ENCODE data around the gene FAM174B.

Gene FAM174B

DNA sequence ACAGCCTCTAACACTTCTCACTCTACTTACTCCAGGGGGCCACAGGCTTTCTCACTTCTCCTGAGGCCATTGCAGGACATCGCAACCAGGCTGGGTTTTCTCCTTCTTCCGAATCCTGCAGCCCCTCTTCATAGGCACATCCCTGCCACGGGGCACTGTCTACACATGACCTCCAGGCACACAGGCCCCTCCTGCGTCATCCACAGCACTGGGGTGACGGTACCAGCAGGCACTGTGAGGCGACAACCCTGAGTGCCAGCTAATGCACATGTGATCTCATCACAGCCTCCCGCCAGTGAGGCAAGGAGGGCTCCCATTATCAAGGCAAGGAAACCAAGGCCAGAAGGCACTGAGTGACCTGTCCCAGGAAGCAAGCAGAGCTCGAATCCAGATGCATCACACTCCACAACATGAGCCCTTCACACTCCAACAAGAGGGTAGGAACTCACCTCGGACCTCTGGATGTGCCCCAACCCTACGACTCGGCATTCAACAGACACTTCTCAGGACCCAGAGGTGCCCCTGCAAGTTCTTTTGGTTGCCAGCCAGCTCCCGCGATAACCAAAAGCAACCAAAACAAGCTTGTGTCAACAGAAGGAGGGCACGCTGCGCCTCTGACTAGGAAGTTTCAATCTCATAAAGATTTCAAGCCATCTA lies 16.7 kb downstream of the FAM174B start:
- DNase-seq: no peak

DNA sequence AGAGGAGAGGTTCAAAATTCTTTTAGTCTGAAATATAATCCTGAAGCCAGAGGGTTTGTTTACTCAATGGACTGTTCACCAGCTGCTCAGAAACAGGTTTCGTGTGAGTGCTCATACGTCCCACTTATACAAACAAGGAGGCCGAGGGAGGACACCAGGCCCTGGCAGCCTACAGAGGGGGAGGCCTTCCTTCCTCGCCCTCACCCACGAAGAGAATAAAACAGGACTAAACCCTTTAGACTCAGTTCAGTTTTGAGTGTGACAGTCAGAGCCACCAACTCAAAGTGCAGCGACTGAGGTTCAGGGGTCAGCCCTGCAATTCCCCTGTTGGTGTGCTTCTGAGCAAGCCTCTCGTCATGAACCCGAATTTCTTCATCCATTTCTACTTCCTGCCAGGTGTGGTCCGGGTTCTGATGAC lies 17.3 kb downstream of the FAM174B start:
- no peak for DNase-seq

DNA sequence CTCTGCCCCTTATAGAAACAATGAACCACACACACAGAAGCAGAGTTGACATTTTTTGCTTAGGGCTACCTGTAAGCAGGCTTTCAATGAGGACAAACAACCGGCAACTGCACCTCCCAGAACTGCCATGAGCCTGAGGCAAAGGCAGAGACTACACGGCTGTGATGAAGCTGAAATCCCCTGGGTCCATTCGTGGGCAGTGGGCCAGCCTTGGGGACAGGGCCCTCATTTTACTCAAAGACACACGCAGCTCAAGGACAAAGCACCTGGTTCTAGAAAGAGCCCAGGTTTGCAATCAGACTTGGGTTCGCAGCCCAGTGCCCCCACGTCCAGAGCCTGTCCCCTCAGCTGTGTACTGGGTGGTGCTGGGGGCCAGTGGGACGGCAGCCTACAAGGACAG lies 17.9 kb downstream of the FAM174B start:
- no peak for DNase-seq

DNA sequence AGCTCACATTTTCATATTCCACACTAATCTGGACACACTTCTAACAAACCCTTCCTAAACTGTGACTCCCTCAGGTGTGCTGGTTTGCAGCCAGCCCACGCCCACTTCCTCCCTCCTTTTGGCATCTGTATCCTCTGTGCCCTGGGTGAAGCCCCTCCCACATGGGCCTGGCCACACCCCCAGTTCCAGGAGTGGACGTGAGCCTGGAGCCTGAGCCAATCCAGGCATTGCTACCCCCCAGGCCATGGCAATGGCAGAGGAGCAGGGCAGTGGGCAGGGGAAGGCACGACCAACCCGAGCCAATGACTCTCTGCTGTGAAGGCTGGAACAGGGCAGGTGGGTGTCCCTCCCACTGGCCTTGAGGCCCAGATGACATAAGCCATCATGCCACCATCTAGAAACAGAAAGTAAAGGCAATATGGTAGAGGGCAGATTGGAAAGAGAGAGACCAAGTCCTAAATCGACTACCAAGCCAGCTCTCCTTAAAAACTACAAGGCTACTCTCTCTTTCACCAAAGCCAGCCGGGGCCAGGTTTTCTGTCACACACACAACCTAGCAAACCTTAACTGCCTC lies 18.6 kb downstream of the FAM174B start:
- DNase-seq: no peak

DNA sequence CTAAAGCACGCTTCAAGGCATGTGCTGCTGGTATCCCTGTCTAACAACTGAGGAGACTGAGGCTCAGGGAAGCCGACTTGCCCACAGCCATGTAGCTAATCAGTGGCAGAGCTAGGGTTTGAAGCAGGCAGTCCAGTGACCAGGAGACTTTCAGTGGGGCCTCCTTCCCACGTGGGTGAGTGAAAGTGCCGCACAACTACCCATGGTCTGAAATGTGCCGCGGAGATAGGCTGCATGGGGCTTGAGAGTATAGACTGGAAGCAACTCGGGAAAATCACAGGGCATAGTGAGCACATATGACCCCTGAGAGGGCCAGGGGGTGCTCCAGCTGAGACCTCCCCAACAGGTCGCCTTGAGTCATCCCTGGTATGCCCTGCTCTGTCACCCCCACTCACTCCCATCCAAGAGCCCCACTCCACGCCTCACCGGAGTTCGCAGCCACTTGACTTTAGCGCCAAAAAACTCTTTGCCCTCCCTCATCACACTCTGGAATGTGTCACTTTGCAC lies 19.1 kb downstream of the FAM174B start:
- no peak for DNase-seq

DNA sequence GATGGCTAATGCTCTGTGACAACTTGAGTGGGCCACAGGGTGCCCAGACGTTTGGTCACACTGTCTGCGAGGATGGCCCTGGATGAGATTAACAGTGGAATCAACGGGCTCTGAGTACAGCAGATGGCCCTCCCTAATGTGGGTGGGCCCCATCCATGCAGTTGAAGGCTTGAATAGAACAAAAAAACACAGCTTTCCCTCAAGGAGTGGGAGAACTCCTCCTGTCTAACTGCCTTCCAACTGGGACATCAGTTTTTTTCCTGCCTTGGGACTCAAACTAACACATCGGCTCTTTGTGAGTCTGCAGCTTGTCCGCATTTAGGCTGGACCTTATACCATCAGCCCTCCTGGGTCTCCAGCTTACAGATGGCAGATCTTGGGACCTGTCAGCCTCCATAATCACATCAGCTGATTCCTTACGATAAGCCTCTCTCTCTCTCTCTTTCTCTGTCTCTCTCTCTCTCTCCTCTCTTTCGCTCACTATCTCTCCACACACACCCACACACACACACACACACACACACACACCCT lies 20.8 kb downstream of the FAM174B start:
- DNase-seq: no peak

DNA sequence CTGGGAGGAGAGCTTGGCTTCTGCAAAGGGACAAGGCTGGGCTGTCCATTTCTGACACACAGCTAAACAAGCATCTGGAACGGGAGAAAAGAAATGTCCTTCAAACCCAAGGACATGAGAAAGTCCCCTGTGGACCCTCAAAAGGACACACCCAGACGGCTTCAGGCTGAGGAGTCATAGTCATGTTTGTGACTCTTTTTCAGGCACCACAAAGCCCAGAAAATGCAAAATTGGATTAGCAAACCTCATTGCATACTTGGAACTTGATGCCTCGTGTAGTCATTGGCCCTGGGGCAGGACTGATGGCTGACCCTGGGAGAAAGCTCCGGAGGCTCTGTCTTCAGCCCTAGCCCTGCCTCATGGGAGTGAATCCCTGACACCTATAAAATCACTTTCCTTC lies 21.5 kb downstream of the FAM174B start:
- no peak for DNase-seq

DNA sequence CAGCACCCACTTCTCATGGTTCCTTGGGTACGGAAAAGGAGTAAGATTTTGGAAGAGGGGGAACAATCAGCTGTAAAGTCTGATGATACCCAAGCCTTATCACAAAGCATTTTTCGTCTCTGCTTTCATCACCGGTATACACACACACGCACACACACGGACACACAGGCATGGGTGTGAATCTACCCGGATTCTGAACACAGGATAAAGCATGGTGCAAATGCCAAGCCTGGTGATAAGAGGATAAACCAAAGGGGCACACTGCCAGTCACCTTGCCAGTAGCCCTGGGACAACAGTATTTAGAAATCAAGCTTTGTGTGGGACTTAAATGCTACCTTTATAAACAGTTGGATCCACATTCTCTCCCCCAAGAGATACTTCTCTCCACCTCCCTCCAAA lies 22.2 kb downstream of the FAM174B start:
- DNase-seq: no peak

DNA sequence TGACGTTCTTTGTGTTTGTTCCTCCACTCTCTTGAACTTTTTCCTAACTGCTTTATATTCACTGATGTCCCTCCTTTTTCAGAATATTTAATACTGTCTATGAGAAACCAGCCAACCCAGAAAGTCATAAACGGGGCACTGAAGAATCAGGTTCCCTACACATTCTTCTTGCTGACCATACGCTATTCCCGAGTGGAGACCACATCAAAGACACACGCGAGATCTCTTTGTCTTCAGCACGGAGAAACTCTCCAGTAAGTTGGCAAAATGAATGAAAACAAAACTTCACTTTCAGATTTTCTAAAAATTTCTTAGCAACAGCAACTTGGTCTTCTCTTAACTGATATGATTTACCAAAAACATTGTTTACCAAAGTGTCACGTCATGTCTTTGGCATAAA lies 22.6 kb downstream of the FAM174B start:
- no peak for DNase-seq

DNA sequence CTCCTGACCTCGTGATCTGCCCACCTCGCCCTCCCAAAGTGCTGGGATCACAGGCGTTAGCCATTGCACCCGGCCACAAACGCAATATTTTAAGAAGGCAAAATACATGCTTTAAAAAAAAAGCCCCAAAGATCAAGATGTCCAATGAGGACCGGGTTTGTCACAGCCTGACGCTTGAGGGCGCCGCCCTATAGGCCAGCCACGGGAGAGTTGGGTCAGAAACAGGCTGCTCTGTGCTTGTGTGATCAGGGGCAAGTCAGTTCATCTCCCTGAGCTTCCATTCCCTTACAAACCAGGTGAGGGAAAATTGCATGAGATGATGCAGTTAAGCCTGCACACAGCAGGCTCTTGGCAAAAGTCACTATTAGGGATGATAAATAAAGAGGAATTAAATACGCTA lies 23.9 kb downstream of the FAM174B start:
- peak; percentile 55 for DNase-seq

DNA sequence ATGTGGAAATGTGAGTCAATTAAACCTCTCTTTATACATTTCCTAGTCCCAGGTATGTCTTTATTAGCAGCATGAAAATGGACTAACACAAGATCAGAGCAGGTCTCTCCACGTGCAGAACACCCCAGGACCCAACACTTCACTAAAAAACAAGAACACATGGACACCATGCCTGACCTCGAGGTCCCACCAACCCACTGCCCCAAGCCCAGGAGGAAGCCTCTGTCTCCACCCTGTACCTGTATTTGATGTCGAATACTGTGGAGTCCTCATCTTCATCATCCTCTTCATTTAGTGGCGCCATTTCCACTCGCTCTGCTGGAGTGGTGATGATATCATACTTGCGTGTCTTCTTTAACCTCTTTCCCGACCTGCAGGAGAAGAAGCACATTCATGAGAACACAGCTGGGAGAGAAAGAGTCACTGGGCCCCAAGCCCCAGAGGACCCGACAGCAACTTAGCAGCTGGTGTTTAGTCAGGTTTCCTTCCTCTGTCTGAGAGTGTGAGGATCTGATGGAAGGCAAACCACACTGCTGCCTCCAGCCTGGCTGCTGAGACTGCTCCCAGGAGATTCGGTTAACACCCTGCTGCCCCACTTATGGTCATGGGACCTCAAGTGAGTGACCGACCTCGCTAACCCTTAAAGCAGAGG lies 25.5 kb downstream of the FAM174B start:
- DNase-seq: peak; percentile 38

DNA sequence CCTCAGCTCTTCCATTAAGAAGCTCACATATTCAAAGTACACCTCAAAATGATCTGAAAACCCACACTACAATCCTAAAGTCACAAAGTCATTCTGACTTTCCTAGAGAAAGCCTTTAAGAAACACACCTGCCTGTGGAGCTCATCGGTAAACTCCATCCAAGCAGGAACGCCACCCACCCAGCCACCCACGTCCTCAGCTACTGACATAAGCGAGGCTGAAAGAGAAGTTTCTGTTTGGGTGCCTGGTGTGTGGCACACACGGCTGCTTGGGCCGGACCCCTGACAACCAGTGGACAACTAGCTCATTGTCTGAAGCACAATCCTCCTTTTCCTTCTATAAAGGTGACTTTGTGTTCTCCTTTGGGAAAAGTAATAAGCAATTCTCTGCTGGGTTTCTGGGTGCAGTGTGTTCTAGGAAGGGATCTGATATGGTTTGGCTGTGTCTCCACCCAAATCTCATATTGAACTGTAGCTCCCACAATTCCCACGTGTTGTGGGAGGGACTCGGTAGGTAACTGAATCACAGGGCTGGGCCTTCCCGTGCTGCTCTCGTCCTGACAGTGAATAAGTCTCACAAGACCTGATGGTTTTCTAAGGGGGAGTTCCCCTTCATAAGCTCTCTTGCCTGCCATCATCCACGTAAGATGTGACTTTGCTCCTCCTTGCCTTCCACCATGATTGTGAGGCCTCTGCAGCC lies 26.1 kb downstream of the FAM174B start:
- peak; percentile 61 for DNase-seq

DNA sequence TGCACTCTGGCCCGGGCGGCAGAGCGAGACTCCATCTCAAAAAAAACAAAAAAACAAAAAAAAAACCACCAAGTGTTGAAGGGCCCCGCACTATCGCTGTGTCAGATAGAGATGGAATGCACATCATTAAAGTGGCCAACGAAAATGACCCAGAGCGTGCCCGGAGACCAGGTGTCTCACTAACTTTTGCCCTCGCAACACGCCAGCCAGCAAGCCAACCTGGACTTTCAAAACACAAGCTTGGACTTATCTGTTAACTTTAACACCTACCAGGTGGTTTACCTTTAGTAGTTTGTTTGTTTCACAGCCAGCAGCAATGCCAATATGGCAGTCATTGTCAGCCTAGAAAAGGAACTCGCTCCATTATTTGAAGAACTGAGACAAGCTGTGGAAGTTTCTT lies 28.6 kb downstream of the FAM174B start:
- DNase-seq: peak; percentile 39

DNA sequence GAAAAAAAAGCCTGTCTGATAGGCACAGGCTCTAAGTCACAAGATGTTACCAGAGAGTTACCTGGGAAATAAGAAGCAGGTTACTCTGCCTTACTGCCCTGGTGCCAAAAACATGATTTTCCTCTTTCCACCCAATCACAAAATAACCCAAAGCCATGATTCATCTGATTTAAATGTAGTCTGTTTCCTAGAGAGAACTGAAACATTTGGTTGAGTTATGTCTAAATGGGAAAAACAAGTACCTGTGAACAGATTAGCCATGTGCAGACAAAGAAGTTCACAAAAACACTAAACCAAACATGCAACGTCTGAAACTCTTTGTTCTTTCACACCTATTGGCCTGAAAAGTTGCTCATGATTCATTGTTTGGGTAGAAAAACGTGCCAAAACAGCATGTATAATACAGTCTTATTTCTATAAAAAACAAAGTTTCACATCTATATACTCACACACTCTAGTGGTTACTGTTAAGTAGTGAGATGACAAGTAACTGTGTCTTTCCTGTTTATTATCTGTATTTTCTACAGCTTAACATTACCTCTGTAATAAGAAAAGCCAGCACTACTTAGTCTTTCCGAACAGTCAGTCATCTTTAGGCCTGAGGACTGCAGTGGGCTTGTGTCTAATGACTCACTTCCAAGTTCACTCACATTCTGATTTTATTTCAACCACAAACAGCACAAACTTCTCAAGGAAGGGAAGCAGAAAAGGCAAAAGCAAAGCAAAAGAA lies 30.2 kb downstream of the FAM174B start:
- peak; percentile 5 for DNase-seq

DNA sequence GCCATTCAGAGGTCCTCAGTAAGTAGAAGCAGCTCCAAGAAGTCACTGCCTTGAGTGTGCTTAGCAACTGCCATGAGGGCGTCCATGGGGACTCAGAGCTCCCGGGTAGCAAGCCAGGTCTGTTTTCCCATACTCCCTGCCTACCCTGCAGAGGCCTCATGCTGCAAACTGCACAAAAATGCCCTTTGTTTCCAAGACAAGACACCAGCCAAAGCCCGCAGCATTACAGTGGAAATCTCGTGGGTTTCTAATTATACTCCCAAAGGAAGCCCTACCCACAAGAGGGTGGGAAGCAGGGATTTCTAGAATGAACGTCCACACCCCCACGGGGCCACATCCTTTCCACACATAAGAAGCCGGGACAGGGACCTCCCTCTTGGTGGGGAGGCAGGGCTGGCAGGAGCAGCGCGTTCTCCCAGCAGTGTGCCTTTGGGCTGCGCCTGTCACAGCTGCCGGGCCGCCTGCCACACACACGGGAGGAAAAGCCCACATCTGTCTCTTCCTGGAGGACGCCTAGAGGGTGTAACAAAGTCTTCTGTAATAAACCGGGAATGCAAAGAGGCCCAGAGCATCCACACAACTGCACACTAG lies 31.1 kb downstream of the FAM174B start:
- DNase-seq: peak; percentile 43

DNA sequence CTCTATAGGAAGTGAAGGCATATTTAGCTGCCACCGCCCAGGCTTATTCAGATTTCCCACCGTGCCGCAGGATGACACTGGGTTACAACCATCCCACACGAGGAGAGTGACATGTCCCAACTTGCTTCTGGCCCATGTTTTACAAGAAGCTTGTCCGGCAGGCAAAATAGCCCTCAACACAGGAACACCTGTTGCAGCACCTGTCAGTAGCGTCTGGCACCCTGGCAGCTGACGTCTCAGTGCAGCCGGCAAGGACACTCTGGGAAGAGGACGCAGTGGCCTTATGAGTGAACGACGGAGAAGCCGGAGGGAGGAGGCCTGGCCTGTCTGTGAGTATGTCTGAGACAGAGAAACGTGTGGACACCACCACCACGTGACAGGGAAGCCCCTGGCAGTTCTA lies 32.1 kb downstream of the FAM174B start:
- peak; percentile 45 for DNase-seq

DNA sequence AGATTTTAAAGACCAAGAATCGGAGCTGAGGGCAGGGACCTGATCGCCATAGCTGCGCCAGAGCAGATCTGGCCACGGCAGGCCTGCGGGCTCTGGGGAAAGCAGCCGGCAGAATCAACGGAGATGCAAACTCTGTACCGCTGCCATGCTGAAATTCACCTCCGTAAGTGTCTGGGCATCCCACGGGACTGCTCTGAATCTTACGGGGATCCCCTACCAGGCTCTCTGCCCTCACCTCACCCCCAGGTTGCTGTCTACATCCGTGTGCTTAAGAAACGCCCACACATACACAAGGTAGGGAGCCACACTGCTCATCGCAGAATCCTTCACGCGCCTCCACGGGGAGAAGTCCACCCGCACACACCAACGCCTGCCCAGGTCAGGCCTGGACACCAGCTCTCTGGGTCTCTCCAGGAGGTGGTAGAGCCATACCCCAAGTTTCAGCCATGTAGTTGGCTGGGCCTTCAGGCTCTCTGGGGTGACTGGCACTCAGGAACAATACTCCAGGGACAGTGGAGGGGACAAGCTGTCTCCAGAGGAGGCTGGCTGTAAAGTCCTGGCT lies 33.5 kb downstream of the FAM174B start:
- DNase-seq: peak; percentile 50

DNA sequence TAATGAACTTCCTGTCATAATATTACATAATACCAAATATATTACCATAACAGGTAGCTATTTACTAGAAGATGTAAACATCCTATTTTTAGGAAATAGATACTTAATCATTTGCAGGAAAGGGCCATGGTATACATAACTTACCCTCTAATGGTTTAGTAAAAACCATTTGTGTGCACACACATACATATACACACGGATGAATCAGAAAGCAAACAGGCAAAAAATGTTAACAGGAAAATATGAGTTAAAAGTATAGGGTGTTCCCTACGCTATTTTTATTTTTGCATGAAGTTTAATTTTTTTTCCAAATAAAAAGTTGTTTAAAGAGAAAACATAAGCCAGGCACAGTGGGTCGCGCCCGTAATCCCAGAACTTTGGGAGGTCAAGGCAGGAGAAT lies 34.6 kb downstream of the FAM174B start:
- no peak for DNase-seq

DNA sequence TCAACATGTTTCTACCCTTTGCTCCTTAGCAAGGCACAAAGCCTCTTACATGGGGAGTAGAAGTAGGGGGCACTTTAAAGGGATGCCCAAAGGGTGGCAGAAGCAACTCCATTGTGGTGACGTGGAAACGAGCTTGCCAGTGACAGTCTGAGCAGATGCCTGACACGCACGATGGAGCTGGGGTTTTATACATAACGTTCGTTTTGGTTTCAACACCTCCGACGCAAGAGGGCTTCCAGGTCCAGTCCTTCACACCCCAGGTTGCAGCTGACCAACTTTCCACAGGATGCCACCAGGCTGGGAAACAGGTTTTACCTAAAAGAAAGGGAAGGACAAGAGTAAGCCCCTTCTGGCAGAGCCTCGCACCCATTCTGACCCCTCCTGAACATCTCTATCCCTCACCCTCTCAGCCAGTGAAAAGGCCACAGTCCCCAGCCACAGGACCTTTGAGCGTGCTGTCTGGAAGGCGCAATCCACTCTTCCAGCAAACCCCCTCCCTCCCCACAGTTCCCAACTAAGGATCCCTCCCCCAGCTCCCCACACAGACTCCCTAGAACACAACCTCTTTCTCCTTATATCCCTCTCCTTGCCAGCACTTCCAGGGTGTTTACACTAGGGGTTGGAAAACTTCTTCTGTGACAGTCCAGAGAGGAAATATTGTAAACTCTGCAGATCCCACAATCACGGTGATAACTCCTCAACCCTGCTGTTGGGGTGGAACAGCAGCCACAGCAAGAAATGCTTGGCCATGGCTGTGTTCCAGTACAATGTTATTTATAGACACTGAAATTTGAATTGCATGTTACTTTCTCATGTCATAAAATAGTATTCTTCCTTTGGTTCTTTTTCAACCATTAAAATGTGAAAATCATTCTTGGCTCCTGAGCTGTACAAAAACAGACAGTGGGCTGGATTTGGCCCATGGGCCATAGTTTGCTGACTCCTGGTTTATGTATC lies 36.2 kb downstream of the FAM174B start:
- peak; percentile 27 for DNase-seq

Measured in activated effector memory CD4-positive, alpha-beta T cell treated with anti-CD3 and anti-CD28 coated beads, Interleukin-2, amount 50 U/mL, for 16 hours (primary cell).